GM23338 (cell line): ENCODE measurements around the gene METTL4. TPM values are rescaled to one million over a fixed set of nuclear protein-coding genes. Genes with fewer than 3 reads are reported as not detected.

Source experiments
- ATAC-seq: fragments of 200-7000 bp; cut with Tn5 transposase; 3 replicates; pipeline ENCODE4 v1.9.1; 2020
- DNase-seq: peaks from one replicate; pipeline ENCODE4 v3.0.0-alpha.2; 2015; ENCODE audit warnings: low spot score
- H2AFZ ChIP-seq: fragments of 200-600 bp; sonication (generic); 2 replicates; pipeline ENCODE4 v1.8.0; 2016; ENCODE audit warnings: antibody characterized with exemption, mild to moderate bottlenecking, moderate library complexity
- H3F3A ChIP-seq: fragments of 200-600 bp; sonication (generic); replicated peaks from 2 replicates; pipeline ENCODE4 v1.8.0; 2017; ENCODE audit warnings: antibody characterized with exemption, mixed run types, low read depth
- H3K27ac ChIP-seq: fragments of 200-600 bp; sonication (generic); 2 replicates; pipeline ENCODE4 v1.6.1; 2016; ENCODE audit warnings: low read depth
- H3K27me3 ChIP-seq: fragments of 200-600 bp; sonication (generic); 2 replicates; pipeline ENCODE4 v1.8.0; 2016; ENCODE audit warnings: mild to moderate bottlenecking, mixed run types, moderate library complexity; ENCODE audit not compliant: insufficient read depth
- H3K36me3 ChIP-seq: fragments of 200-600 bp; sonication (generic); 2 replicates; pipeline ENCODE4 v1.8.0; 2016; ENCODE audit warnings: mild to moderate bottlenecking; ENCODE audit not compliant: insufficient read depth
- H3K4me1 ChIP-seq: fragments of 200-600 bp; sonication (generic); 2 replicates; pipeline ENCODE4 v1.8.0; 2016; ENCODE audit warnings: mild to moderate bottlenecking, moderate library complexity; ENCODE audit not compliant: insufficient read depth
- H3K4me2 ChIP-seq: fragments of 200-600 bp; sonication (generic); 2 replicates; pipeline ENCODE4 v1.7.1; 2017; ENCODE audit warnings: mixed run types
- H3K4me3 ChIP-seq: fragments of 200-600 bp; sonication (generic); 2 replicates; pipeline ENCODE4 v1.6.1; 2016; ENCODE audit warnings: mixed run types
- H3K79me2 ChIP-seq: fragments of 200-600 bp; sonication (generic); replicated peaks from 2 replicates; pipeline ENCODE4 v1.8.0; 2017; ENCODE audit warnings: mild to moderate bottlenecking; ENCODE audit not compliant: insufficient read depth
- H3K9me2 ChIP-seq: fragments of 200-600 bp; sonication (generic); 2 replicates; pipeline ENCODE4 v1.8.0; 2017; ENCODE audit not compliant: insufficient read depth
- H4K20me1 ChIP-seq: fragments of 200-600 bp; sonication (generic); replicated peaks from 2 replicates; pipeline ENCODE4 v1.8.0; 2017; ENCODE audit warnings: mild to moderate bottlenecking; ENCODE audit not compliant: insufficient read depth
- H3K27ac Mint-ChIP-seq: 2 replicates; pipeline ENCODE4 v1.8.0; 2020; ENCODE audit warnings: inconsistent platforms, mild to moderate bottlenecking, moderate library complexity, mixed read lengths
- H3K27me3 Mint-ChIP-seq: 3 replicates; pipeline ENCODE4 v1.8.0; 2022; ENCODE audit warnings: low read depth, mild to moderate bottlenecking, moderate library complexity, mixed read lengths, inconsistent platforms; ENCODE audit not compliant: insufficient read depth, poor library complexity
- H3K36me3 Mint-ChIP-seq: 3 replicates; pipeline ENCODE4 v1.8.0; 2021; ENCODE audit warnings: low read depth, mild to moderate bottlenecking, inconsistent platforms, moderate library complexity, mixed read lengths
- H3K4me1 Mint-ChIP-seq: 3 replicates; pipeline ENCODE4 v1.8.0; 2020; ENCODE audit warnings: mild to moderate bottlenecking, inconsistent platforms, mixed read lengths
- H3K4me3 Mint-ChIP-seq: 3 replicates; pipeline ENCODE4 v1.8.0; 2021; ENCODE audit warnings: moderate library complexity, mild to moderate bottlenecking, inconsistent platforms, mixed read lengths
- H3K9me3 Mint-ChIP-seq: 3 replicates; pipeline ENCODE4 v1.8.0; 2020; ENCODE audit warnings: moderate library complexity, mild to moderate bottlenecking, inconsistent platforms, mixed read lengths
- CTCF ChIP-seq, 2 experiments: fragments of 200-600 bp in 1 of 2; sonication (generic) in 1 of 2; conservative IDR thresholded peaks; 2 replicates each; pipeline versions ENCODE4 v1.5.1 to v1.6.1; 2016 to 2017; ENCODE audit warnings: antibody characterized with exemption in 2 of 2, low read depth in 2 of 2, mild to moderate bottlenecking in 2 of 2, moderate library complexity in 1 of 2
- EZH2phosphoT487 ChIP-seq: fragments of 200-600 bp; sonication (generic); IDR thresholded peaks from one replicate; pipeline ENCODE4 v1.8.1; 2018; ENCODE audit warnings: antibody characterized with exemption; ENCODE audit not compliant: unreplicated experiment
- NANOG ChIP-seq: IDR thresholded peaks from 2 replicates; pipeline ENCODE4 v1.6.1; 2016; ENCODE audit warnings: antibody characterized with exemption, borderline replicate concordance
- POLR2AphosphoS5 ChIP-seq: IDR thresholded peaks from 2 replicates; pipeline ENCODE4 v1.6.1; 2016; ENCODE audit warnings: antibody characterized with exemption, low read depth
- polyA plus RNA-seq: library from polyadenylated mRNA; unstranded; fragments of >200 nt; fragmentation: Nextera tagmentation; extraction: Ambion mirVana; gene quantifications from 2 replicates; pipeline ENCODE4 v1.2.1, GENCODE V29; 2016
- total RNA-seq: library from RNA; depleted of rRNA; stranded (reverse); fragments of >200 nt; shearing (Covaris generic); gene quantifications from 2 replicates; pipeline ENCODE4 v1.2.3, GENCODE V29; 2014
- TF ChIP-seq, protein P1 (sequence below): fragments of 250-450 bp; sonication (Bioruptor Pico); IDR thresholded peaks from 2 replicates; pipeline ENCODE4 v1.5.0; 2020; ENCODE audit warnings: mild to moderate bottlenecking, moderate library complexity

METTL4 gene
- total and polyA plus RNA-seq, 2 experiments from 2014 or later = 11.9 to 14.9 TPM

DNA sequence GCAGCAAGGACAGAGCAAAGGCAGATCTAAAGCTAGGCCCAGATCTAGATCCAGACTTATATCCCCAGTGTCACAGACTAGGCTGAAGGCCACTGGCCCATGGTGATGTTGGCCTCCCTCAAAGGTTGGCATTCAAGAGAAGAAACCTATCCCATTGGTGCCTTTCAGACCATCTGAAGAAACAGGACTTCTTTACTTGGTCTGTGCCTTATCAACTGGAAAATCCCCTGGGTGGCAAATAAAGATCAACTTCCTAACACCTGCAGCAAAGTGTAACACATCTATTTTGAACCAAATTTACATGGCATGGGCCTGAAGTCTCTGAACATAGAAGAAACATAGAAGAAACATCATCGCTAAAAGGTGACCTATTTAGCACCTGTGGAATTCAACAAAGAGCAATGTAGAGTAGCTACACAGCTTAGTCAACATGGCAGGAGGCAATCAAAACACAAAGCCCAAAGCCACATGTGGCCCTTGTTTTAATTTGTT is 35.8 kb downstream of the METTL4 start:
- Histone ChIP-seq H3K27me3 (no peaks in the 10 kb centered on the region), H3K4me1 (no peaks in the 10 kb centered on the region), H3F3A (no peaks in the 10 kb centered on the region), H3K36me3 (no peaks in the 10 kb centered on the region; the same call in 1 of the 2 replicates), H3K27ac (no peak overlapping the region), H2AFZ (no peak overlapping the region), H3K4me2 (no peak overlapping the region), H3K4me3 (no peak overlapping the region), H3K79me2 (no peaks in the 10 kb centered on the region), H3K9me2 (0 out of 2 replicates have a peak, but pooled peaks cover 7% of the 10 kb centered on the region), H4K20me1 (no peaks in the 10 kb centered on the region)
- DNase-seq = no peak
- Mint-ChIP-seq H3K36me3 (peaks cover 15% of the 10 kb centered on the region), H3K27me3 (peaks cover 2% of the 10 kb centered on the region), H3K4me3 (no peak overlapping the region), H3K27ac (0 out of 2 replicates have a peak overlapping the region, but pooled peaks have one; percentile 22), H3K4me1 (peaks cover 4% of the 10 kb centered on the region; the same call in 2 of the 3 replicates), H3K9me3 (peaks cover 13% of the 10 kb centered on the region)
- ATAC-seq = no peak; the same call in 2 of the 3 replicates
- TF ChIP-seq EZH2phosphoT487 (no peak), CTCF (conservative IDR thresholded peaks at IDR 0.05; ENCODE audit: low read depth in 2 of 2) (no peak), POLR2AphosphoS5 (no peak), NANOG (no peak)
- TF ChIP-seq, protein P1, sequence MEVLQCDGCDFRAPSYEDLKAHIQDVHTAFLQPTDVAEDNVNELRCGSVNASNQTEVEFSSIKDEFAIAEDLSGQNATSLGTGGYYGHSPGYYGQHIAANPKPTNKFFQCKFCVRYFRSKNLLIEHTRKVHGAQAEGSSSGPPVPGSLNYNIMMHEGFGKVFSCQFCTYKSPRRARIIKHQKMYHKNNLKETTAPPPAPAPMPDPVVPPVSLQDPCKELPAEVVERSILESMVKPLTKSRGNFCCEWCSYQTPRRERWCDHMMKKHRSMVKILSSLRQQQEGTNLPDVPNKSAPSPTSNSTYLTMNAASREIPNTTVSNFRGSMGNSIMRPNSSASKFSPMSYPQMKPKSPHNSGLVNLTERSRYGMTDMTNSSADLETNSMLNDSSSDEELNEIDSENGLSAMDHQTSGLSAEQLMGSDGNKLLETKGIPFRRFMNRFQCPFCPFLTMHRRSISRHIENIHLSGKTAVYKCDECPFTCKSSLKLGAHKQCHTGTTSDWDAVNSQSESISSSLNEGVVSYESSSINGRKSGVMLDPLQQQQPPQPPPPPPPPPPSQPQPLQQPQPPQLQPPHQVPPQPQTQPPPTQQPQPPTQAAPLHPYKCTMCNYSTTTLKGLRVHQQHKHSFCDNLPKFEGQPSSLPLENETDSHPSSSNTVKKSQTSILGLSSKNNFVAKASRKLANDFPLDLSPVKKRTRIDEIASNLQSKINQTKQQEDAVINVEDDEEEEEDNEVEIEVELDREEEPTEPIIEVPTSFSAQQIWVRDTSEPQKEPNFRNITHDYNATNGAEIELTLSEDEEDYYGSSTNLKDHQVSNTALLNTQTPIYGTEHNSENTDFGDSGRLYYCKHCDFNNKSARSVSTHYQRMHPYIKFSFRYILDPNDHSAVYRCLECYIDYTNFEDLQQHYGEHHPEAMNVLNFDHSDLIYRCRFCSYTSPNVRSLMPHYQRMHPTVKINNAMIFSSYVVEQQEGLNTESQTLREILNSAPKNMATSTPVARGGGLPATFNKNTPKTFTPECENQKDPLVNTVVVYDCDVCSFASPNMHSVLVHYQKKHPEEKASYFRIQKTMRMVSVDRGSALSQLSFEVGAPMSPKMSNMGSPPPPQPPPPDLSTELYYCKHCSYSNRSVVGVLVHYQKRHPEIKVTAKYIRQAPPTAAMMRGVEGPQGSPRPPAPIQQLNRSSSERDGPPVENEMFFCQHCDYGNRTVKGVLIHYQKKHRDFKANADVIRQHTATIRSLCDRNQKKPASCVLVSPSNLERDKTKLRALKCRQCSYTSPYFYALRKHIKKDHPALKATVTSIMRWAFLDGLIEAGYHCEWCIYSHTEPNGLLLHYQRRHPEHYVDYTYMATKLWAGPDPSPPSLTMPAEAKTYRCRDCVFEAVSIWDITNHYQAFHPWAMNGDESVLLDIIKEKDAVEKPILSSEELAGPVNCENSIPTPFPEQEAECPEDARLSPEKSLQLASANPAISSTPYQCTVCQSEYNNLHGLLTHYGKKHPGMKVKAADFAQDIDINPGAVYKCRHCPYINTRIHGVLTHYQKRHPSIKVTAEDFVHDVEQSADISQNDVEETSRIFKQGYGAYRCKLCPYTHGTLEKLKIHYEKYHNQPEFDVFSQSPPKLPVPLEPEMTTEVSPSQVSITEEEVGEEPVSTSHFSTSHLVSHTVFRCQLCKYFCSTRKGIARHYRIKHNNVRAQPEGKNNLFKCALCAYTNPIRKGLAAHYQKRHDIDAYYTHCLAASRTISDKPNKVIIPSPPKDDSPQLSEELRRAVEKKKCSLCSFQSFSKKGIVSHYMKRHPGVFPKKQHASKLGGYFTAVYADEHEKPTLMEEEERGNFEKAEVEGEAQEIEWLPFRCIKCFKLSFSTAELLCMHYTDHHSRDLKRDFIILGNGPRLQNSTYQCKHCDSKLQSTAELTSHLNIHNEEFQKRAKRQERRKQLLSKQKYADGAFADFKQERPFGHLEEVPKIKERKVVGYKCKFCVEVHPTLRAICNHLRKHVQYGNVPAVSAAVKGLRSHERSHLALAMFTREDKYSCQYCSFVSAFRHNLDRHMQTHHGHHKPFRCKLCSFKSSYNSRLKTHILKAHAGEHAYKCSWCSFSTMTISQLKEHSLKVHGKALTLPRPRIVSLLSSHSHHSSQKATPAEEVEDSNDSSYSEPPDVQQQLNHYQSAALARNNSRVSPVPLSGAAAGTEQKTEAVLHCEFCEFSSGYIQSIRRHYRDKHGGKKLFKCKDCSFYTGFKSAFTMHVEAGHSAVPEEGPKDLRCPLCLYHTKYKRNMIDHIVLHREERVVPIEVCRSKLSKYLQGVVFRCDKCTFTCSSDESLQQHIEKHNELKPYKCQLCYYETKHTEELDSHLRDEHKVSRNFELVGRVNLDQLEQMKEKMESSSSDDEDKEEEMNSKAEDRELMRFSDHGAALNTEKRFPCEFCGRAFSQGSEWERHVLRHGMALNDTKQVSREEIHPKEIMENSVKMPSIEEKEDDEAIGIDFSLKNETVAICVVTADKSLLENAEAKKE (CRISPR knock-in tag) = no peak
